ENCODE data around the gene GMCL2.
A peak's percentile ranks its signal among the peaks of the same experiment; 100 is the strongest.

Gene GMCL2

GRCh38 chr5:178204182-178204934 is 17.2 kb upstream of the GMCL2 start, which contains the start of gene HNRNPAB (continued):
- TF ChIP-seq ZNF302 (tag by site-specific recombination; IDR thresholded peaks at IDR 0.05; ENCODE audit: low read depth): no peak
- peak; percentile 52; the same call in 1 of the 2 replicates for TF ChIP-seq FEZF1 (tag by site-specific recombination; IDR thresholded peaks at IDR 0.05)
- TF ChIP-seq ZNF837 (tag by site-specific recombination; IDR thresholded peaks at IDR 0.05): 0 out of 2 replicates have a peak, but pooled peaks have one; percentile 35
- TF ChIP-seq ZNF610 (tag by site-specific recombination; IDR thresholded peaks at IDR 0.05; ENCODE audit: borderline replicate concordance): no peak
- TF ChIP-seq ZNF341 (tag by site-specific recombination; IDR thresholded peaks at IDR 0.05; ENCODE audit: low read depth): 0 out of 2 replicates have a peak, but pooled peaks have one; percentile 59
- no peak for TF ChIP-seq ZNF175 (tag by site-specific recombination; IDR thresholded peaks at IDR 0.05)
- TF ChIP-seq ZNF600 (tag by site-specific recombination; IDR thresholded peaks at IDR 0.05): peak; percentile 95
- no peak for TF ChIP-seq ZNF416 (tag by site-specific recombination; IDR thresholded peaks at IDR 0.05)
- TF ChIP-seq ZNF133 (tag by site-specific recombination; IDR thresholded peaks at IDR 0.05): no peak
- peak; percentile 93 for TF ChIP-seq ZBTB8A (tag by site-specific recombination; IDR thresholded peaks at IDR 0.05)
- peak; percentile 53; the same call in 1 of the 2 replicates for TF ChIP-seq ZNF561 (tag by site-specific recombination; IDR thresholded peaks at IDR 0.05; ENCODE audit: borderline replicate concordance)
- peak; percentile 56 for TF ChIP-seq ZBTB17 (tag by site-specific recombination; IDR thresholded peaks at IDR 0.05)
- no peak for TF ChIP-seq ZSCAN16 (tag by site-specific recombination; IDR thresholded peaks at IDR 0.05)
- peak; percentile 95 for TF ChIP-seq ZNF335 (tag by site-specific recombination; conservative IDR thresholded peaks at IDR 0.05)
- TF ChIP-seq PRDM1 (tag by site-specific recombination; IDR thresholded peaks at IDR 0.05): no peak
- 0 out of 2 replicates have a peak, but pooled peaks have one; percentile 38 for TF ChIP-seq ZNF121 (tag by site-specific recombination; IDR thresholded peaks at IDR 0.05)
- no peak for TF ChIP-seq KLF1 (tag by site-specific recombination; IDR thresholded peaks at IDR 0.05)
- TF ChIP-seq AEBP2 (tag by site-specific recombination; IDR thresholded peaks at IDR 0.05; ENCODE audit: borderline replicate concordance): no peak
- TF ChIP-seq OVOL3 (tag by site-specific recombination; IDR thresholded peaks at IDR 0.05): no peak
- no peak for TF ChIP-seq HOXA7 (CRISPR knock-in tag; IDR thresholded peaks at IDR 0.05; ENCODE audit: borderline replicate concordance)
- no peak for TF ChIP-seq ZNF785 (tag by site-specific recombination; IDR thresholded peaks at IDR 0.05)
- TF ChIP-seq ZIC2 (tag by site-specific recombination; IDR thresholded peaks at IDR 0.05): peak; percentile 17; the same call in 1 of the 2 replicates
- no peak for TF ChIP-seq ZNF37A (tag by site-specific recombination; IDR thresholded peaks at IDR 0.05)
- no peak for TF ChIP-seq ZNF664 (tag by site-specific recombination; IDR thresholded peaks at IDR 0.05)
- TF ChIP-seq, protein P1, sequence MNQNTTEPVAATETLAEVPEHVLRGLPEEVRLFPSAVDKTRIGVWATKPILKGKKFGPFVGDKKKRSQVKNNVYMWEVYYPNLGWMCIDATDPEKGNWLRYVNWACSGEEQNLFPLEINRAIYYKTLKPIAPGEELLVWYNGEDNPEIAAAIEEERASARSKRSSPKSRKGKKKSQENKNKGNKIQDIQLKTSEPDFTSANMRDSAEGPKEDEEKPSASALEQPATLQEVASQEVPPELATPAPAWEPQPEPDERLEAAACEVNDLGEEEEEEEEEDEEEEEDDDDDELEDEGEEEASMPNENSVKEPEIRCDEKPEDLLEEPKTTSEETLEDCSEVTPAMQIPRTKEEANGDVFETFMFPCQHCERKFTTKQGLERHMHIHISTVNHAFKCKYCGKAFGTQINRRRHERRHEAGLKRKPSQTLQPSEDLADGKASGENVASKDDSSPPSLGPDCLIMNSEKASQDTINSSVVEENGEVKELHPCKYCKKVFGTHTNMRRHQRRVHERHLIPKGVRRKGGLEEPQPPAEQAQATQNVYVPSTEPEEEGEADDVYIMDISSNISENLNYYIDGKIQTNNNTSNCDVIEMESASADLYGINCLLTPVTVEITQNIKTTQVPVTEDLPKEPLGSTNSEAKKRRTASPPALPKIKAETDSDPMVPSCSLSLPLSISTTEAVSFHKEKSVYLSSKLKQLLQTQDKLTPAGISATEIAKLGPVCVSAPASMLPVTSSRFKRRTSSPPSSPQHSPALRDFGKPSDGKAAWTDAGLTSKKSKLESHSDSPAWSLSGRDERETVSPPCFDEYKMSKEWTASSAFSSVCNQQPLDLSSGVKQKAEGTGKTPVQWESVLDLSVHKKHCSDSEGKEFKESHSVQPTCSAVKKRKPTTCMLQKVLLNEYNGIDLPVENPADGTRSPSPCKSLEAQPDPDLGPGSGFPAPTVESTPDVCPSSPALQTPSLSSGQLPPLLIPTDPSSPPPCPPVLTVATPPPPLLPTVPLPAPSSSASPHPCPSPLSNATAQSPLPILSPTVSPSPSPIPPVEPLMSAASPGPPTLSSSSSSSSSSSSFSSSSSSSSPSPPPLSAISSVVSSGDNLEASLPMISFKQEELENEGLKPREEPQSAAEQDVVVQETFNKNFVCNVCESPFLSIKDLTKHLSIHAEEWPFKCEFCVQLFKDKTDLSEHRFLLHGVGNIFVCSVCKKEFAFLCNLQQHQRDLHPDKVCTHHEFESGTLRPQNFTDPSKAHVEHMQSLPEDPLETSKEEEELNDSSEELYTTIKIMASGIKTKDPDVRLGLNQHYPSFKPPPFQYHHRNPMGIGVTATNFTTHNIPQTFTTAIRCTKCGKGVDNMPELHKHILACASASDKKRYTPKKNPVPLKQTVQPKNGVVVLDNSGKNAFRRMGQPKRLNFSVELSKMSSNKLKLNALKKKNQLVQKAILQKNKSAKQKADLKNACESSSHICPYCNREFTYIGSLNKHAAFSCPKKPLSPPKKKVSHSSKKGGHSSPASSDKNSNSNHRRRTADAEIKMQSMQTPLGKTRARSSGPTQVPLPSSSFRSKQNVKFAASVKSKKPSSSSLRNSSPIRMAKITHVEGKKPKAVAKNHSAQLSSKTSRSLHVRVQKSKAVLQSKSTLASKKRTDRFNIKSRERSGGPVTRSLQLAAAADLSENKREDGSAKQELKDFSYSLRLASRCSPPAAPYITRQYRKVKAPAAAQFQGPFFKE (tag by site-specific recombination; IDR thresholded peaks at IDR 0.05; ENCODE audit: borderline replicate concordance): no peak
- no peak for TF ChIP-seq ZNF404 (tag by site-specific recombination; IDR thresholded peaks at IDR 0.05)
- TF ChIP-seq, protein P2, sequence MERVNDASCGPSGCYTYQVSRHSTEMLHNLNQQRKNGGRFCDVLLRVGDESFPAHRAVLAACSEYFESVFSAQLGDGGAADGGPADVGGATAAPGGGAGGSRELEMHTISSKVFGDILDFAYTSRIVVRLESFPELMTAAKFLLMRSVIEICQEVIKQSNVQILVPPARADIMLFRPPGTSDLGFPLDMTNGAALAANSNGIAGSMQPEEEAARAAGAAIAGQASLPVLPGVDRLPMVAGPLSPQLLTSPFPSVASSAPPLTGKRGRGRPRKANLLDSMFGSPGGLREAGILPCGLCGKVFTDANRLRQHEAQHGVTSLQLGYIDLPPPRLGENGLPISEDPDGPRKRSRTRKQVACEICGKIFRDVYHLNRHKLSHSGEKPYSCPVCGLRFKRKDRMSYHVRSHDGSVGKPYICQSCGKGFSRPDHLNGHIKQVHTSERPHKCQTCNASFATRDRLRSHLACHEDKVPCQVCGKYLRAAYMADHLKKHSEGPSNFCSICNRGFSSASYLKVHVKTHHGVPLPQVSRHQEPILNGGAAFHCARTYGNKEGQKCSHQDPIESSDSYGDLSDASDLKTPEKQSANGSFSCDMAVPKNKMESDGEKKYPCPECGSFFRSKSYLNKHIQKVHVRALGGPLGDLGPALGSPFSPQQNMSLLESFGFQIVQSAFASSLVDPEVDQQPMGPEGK (tag by site-specific recombination; IDR thresholded peaks at IDR 0.05): peak; percentile 47
